ENCODE measurements around the gene MED31.
"Not testable (repeated sequence)": the region's sequence is repeated elsewhere in the genome, so short reads cannot be mapped to it uniquely, and the experiment has no call there.

MED31 gene

GRCh38 chr17:6626616-6627015 lies 24.8 kb downstream of the MED31 start:
- no peak for DNase-seq (ENCODE audit: low read depth)

- no peak for DNase-seq (ENCODE audit: low read depth)
Measured at GRCh38 chr17:6623941-6624340, 27.5 kb downstream of the MED31 start.

DNA sequence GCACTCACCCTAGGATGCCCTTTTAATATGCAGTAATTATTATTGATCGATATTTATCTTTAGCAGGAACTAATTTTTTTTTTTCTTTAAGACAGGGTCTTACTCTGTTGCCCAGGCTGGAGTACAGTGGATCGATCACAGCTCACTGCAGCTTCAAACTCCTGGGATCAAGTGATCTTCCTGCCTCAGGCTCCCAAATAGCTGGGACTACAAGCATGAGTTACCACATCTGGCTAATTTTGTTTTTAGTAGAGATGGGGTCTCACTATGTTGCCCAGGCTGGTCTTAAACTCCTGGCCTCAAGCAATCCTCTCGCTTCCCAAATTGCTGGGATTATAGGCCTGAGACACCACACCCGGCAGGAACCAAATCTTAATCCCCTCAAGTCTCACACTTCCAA lies 40.2 kb downstream of the MED31 start:
- no peak for DNase-seq (ENCODE audit: low read depth)

DNA sequence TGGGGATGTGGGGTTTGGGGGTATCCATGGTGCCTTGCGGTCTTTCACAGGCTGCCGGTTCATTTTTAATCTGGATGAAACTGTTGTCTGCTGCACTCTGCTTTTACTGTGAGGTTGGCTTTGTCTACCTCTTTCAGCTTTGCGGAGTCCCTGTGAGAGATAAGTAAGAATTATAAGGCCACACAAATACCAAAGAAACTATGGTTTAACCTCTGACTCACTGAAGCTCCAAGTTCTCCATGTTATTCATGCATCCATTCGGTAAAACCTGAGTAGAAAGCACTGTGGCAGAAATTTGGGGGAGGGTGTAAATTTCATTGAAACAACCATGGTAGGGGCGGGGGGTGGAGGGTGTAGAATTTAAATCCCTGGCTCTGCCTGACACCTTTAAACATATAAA lies 41.4 kb downstream of the MED31 start:
- DNase-seq (ENCODE audit: low read depth): no peak

DNA sequence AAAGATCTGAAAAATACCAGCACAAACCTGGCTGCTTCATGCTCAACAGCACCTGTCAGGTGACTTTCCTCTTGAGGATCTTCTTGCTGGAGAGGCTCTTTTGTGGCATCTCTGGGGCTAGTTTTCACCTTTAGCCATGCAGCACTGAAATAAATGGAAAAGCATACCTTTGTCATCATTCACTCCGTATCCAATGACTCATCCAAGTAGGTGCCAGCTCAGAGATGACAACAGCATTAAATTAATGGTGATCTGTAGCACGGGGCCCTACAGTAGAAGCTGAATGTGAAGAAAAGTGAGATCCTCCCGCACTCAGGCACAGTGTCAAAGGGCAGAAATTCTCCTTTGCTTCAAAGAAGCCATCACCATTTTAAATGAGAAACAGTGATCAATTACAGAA lies 43.1 kb downstream of the MED31 start:
- DNase-seq (ENCODE audit: low read depth): no peak

DNA sequence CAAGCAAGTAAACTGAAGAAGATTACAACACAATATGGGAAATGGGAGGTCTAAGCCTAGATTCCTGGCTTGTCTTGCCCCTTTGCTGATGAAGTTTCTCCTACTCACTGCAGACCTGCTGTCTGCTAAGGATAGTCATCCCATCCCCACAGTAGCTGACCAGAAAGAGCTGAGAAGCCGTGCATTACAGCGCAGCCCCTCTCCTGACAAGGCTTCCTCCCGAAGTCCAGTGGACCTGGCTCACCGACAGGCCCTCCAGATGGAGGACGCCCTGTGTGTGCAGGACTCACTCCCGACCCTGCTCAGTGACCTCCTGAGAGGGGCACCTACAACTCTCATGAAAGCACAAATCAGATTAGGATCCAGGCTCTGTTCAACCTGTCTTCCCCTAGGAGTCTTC lies 46.3 kb downstream of the MED31 start:
- DNase-seq (ENCODE audit: low read depth): no peak

DNA sequence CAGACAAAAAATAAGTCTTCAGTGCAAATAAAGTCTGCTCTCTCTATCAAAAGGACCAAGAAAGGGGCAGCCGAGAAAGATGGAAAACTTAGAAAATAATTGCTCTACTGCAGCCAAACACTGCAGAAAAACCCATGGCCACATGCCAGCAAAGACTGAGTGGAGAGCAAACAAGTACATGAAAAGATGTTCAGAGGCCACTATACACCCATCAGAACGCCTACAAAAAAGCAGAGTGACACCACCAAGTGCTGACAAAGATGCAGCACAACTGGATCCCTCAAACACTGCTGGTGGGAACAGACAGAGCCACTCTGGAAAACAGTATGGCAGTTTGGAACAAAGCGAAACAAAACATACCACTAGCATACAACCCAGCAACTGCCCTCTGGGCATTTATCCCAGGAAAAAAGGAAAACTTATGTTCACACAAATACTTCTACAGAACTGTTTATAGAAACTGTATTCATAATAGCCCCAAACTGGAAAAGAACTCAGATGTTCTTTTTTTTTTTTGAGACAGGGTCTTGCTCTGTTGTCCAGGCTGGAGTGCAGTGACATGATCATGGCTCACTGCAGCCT lies 47.6 kb downstream of the MED31 start:
- DNase-seq (ENCODE audit: low read depth): no peak

DNA sequence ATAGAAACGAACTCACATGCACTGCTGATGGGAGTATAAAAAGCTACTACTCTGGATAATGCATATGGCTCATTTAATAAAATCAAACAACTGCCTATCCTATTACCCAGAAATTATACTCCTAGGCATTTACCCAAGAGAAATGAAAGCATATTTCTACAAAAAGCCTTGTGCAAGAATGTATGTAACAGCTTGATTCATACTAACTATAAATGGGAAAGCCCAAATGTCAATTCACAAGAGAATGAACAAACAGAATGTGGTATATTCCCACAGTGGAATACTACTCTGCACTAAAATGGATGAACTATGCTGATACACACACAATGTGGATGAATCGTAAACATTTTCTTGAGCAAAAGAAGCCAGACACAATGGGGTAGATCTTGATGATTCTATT lies 49.3 kb downstream of the MED31 start:
- no peak for DNase-seq (ENCODE audit: low read depth)

- no peak for DNase-seq (ENCODE audit: low read depth)
Measured at GRCh38 chr17:6599364-6599763, 52.0 kb downstream of the MED31 start.

DNA sequence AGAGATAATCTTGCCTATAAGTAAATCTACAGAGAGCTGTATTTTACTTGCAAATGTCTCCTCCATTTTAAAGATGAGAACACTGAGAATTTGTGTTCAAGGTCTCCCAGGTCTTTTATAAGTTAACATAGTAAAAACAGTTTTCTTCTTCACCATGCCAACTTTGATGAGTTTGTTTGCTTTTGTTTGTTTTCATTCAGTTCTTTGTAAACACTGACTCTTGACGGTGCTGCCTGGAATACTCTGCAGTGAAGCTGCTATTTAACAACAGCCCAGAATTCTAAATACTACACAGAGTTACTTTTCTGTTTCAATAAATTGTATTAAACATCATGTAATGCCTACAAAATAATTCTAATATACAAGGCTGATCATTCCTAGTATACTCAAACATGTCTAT lies 53.7 kb downstream of the MED31 start:
- no peak for DNase-seq (ENCODE audit: low read depth)

DNA sequence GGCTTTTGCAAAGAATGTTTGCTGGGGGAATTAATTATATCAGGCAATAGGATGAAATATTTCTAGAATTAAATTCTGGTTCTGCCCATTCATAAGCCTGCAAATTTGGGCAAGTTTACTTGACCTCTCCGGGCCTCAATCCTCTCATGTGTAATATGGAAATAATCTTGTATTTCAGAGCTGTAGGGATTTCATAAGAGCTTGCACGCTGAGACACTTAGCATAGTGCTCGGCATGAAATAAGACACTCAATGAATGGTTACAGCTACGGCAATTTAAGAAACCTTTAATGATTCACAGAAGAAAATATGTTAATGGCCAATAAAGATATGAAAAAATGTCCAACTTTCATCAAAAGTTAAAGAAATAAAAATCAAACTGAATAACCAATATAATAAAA lies 54.5 kb downstream of the MED31 start:
- DNase-seq (ENCODE audit: low read depth): no peak

GRCh38 chr17:6596511-6596910 lies 54.9 kb downstream of the MED31 start:
- no peak for DNase-seq (ENCODE audit: low read depth)

DNA sequence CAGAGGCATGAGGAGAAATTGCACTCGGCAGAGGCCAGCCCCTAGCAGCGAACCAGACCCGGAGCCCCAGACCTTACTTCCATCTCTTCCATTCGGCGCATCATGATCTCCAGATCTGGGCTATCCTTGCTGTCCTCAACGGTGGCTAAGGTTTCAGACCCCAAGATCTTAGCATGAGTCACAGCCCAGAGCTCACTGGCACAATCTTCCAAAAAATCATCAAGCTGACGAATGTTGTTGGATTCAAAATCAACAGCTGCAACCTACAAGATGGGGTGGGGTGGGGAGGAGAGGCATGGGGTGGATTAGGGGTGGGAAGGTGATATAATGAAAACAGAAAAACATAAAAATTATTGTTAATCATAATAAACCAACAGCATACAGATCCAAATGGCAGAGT lies 55.3 kb downstream of the MED31 start:
- DNase-seq (ENCODE audit: low read depth): no peak

DNA sequence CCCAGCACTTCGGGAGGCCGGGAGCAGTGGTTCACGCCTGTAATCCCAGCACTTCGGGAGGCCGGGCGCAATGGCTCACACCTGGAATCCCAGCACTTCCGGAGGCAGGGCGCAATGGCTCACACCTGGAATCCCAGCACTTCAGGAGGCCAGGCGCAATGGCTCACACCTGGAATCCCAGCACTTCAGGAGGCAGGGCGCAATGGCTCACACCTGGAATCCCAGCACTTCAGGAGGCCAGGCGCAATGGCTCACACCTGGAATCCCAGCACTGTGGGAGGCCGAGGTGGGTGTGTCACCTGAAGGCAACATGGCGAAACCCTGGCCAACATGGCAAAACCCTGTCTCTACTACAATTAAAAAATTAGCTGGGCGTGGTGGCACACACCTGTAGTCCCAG lies 58.0 kb downstream of the MED31 start:
- DNase-seq (ENCODE audit: low read depth): not testable (repeated sequence)

Data from activated gamma-delta T cell treated with anti-CD3 and anti-CD28 coated beads, Interleukin-2, amount 50 U/mL, for 16 hours (primary cell).